CD4-positive, alpha-beta T cell treated with Interleukin-4 for 1 hour (primary cell): ENCODE data around the gene ETHE1.
A peak's percentile ranks its signal among the peaks of the same experiment; 100 is the strongest.

Experiments used
- DNase-seq, 2 donors: peaks; one replicate each; pipeline ENCODE4 v3.0.0-alpha.2; 2020 to 2022

The ETHE1 gene

DNA sequence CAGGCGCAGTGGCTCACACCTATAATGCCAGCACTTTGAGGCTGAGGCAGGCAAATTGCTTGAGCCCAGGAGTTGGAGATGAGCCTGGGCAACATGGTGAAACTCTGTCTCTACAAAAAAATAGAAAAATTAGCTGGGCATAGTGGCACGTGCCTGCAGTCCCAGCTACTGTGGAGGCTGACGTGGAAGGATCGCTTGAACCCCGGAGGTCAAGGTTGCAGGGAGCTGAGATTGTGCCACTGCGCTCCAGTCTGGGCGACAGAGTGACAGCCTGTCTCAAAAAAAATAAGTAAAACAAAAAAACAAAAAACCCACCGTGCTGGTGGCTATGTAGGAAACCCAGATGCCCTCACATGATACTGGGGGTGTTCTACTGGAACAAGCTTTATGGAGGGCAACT lies 38.8 kb downstream of the ETHE1 start:
- no peak for DNase-seq

GRCh38 chr19:43486412-43486811 lies 40.6 kb downstream of the ETHE1 start:
- no peak for DNase-seq

- DNase-seq = no peak
Observed at GRCh38 chr19:43485951-43486350, 41.0 kb downstream of the ETHE1 start.

- DNase-seq = no peak
Observed at GRCh38 chr19:43483281-43483680, 43.7 kb downstream of the ETHE1 start.

DNA sequence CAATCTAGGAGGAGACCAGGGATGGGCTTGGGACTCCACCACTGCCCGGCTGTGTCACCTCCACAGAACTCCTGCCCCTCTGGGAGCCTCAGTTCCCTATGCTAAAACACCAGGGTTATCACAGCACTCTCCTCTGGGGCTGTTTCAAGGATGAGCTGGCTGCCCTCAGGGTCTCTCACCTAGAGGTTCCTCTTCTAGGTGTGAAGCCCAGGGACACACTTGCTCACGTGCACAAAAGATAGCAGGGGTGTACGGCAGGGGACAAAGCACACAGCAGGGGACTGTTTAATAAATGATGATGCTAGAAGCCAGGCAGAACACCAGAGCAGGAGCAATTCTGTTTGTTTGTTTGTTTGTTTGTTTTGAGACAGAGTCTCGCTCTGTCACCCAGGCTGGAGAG lies 44.8 kb downstream of the ETHE1 start:
- no peak for DNase-seq

- no peak for DNase-seq
Observed at GRCh38 chr19:43481701-43482100, 45.3 kb downstream of the ETHE1 start.

DNA sequence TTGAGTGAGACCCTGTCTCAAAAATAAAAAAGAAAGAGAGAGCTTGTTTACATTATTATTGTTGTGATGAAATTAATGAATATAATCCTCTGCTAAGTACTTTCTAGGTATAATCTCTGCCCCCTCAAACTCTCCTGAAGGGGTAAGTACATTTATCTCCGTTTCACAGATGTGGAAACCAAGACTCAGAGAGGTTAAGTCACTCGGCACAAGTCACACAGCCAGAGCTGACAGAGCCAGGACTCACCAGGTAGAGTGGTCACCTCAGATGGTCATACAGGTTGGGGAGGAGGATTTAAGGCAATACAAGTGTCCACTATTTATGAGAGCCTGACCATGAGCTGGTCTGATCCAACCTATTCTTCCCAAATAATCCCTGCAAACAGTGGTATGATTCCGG lies 46.4 kb downstream of the ETHE1 start:
- no peak for DNase-seq

GRCh38 chr19:43479961-43480561 lies 46.9 kb downstream of the ETHE1 start:
- no peak for DNase-seq

- no peak for DNase-seq
Observed at GRCh38 chr19:43479226-43479625, 47.8 kb downstream of the ETHE1 start.

DNA sequence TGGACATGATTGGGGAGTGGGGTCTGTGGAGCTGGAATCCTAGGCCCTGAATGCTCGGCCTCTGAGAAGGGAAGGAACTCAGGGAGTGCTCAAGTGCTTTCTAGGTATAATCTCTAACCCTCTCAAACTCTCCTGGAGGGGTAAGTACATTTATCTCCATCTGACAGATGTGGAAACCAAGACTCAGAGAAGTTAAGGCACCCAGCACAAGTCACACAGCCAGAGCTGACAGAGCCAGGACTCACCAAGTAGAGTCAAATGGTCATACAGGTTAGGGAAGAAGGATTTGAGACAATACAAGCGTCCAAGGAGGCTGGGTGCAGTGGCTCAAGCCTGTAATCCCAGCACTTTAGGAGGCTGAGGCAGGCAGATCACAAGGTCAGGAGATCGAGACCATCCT lies 48.7 kb downstream of the ETHE1 start:
- no peak for DNase-seq

- DNase-seq = no peak
Observed at GRCh38 chr19:43476606-43477005, 50.4 kb downstream of the ETHE1 start.

DNA sequence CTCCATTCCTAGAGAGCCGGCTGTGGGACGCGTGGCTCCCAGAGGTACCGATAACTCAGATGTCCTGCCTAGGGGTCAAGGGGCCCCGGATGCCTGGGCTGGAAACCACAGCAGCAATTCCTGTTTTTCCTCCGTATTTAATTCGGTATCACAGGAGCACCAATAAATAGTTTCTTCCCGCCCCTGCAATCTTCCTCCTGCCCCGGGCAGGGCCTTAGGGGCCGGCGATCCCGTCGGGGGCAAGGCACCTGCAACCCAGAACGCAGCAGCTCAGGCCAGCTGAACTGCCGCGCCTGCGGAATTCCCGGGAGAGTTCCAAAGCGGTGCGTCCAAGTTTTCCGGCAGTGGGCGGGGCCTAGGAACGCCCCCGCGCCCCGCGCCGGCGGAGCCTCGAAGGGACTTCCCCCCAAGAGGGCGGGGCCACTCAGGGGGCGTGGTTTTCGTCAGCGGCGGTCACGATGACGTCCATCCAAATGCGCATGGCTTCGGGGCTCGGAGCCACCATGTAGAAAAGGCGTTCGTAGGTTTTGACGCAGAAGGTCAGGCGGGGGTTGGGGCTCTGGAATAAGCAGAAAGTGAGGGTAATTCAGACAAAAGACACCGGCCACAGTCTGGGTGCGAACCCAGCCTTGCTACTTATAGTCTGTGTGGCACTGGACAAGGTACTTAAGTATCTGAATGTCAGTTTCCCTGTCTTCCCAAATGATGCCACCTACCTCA lies 51.9 kb downstream of the ETHE1 start:
- peak; percentile 95 for DNase-seq

GRCh38 chr19:43474487-43474886 lies 52.5 kb downstream of the ETHE1 start:
- DNase-seq = no peak

DNA sequence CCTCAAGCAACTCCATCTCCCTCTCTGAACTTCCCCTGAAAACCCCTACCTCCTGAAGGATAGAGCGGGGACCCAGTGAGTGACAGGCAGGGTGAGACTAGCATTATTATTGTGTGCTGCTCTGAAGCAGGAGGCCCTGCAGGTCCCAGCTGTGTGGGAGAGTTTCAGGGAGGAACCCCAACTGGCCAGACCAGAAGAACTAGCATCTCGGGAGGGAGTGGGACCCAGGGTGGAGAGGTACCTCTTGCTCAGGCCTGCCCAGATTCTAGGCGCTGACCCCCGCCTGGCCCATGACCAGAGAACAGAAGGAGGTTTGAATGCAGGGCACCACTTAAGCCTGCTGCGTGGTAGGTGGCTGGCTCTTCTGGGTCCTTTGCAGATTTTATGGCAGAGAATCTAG lies 55.9 kb downstream of the ETHE1 start:
- DNase-seq = no peak

GRCh38 chr19:43470288-43470687 lies 56.7 kb downstream of the ETHE1 start:
- DNase-seq = peak; percentile 55 to 87

- DNase-seq = peak; percentile 31 to 58
Observed at GRCh38 chr19:43469160-43469480, 57.9 kb downstream of the ETHE1 start.

DNA sequence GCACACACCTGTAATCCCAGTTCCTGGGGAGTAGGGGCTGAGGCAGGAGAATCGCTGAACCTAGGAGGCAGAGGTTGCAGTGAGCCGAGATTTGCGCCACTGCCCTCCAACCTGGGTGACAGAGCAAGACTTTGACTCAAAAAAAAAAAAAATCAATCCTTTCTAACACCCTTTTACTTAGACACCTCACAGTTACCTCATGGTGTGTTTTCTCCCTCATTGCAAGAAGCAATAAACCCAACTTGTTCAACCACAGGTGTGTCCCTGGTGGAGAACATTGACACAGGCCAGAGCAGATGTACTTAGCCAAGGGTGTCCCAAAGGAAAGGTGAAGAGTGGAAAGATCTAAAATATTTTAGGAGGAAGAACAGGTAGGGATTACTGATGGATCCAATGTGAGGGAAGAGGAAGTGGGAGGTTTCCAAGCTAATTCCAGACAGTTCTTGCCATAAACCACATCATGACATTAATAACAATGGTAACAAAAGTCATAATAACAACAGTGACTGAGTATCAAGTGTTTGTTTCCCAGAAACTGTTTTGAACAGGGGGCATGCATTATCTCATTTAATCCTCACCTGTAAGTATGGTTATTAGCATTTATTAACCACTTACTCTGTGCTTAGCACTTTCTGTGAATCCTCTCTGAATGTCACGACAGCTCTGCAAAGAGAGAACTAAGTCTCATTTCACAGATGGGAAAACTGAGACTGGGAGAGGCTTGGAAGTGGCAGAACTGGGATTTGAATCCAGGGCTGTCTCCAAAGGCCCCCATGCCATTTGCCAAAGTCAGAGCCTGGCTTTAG lies 58.4 kb downstream of the ETHE1 start:
- no peak for DNase-seq

GRCh38 chr19:43467730-43468129 lies 59.3 kb downstream of the ETHE1 start:
- DNase-seq = no peak

- no peak for DNase-seq
Observed at GRCh38 chr19:43467276-43467675, 59.7 kb downstream of the ETHE1 start.

GRCh38 chr19:43466793-43467192 lies 60.2 kb downstream of the ETHE1 start:
- no peak for DNase-seq

- DNase-seq = peak in 1 of 2 donors; percentile 60
Observed at GRCh38 chr19:43465468-43466120, 61.4 kb downstream of the ETHE1 start, which contains the start of gene LYPD3. LYPD3 (minus strand) TSS chr19:43465608; CDS start chr19:43465571, 37 bp downstream.

DNA sequence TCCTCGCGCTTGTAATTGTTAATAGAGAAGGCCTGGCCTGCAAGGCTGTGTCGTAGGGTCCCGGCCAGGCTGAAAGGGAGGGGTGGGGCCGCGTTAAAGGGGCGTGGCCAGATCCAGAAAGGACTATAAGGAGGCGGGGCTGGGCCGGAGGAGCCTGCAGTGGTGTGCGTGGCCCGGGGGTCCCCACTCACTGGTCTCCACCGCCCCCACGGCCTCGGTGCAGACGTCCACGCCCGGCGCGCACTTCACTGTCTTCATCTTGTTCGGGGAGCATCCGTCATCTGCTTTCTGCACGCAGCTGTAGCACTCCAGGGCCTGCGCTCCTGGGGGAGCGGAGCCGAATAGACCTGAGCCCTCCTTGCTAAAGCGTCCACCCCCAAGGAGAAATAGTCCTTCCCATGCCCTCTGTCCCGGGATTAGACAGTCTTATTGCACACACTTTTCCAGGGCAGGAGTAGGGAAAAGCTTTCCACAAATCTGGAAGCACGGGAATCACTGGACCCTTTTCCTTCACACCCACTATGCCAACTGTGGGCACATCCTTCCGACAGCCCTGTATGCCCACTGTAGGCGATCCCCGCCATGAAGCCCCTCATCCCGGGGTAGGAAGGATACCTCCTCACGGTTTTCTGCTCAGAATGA lies 62.7 kb downstream of the ETHE1 start:
- no peak for DNase-seq
